BJ (cell line): ENCODE measurements around the gene STXBP1. TPM values are rescaled to one million over a fixed set of nuclear protein-coding genes. Genes with fewer than 3 reads are reported as not detected.

Experiments
- CTCF ChIA-PET: fragments of 350-600 bp; formaldehyde crosslinking; extraction: SDS; loops from one replicate; lab custom pipeline; 2021; ENCODE audit warnings: antibody characterized with exemption, inconsistent platforms; lab: Yijun Ruan, JAX
- POLR2A ChIA-PET: fragments of 300-600 bp; sonication (Branson Sonifier 250); formaldehyde crosslinking; extraction: SDS; loops from one replicate; lab custom pipeline; 2021; ENCODE audit warnings: antibody characterized with exemption; lab: Charles Lee
- DNase-seq: peaks from one replicate; pipeline ENCODE4 v3.0.0-alpha.2; 2011; ENCODE audit warnings: low read depth
- H3K27me3 ChIP-seq: 2 replicates; pipeline ENCODE4 v1.6.0; 2011; ENCODE audit warnings: low read length; ENCODE audit not compliant: control insufficient read depth, insufficient read depth
- H3K36me3 ChIP-seq: 2 replicates; pipeline ENCODE4 v1.5.1; 2011; ENCODE audit warnings: low read length; ENCODE audit not compliant: control insufficient read depth, insufficient read depth
- H3K4me3 ChIP-seq: 2 replicates; pipeline ENCODE4 v1.5.1; 2011; ENCODE audit warnings: low read depth, mild to moderate bottlenecking, control low read depth, low read length
- polyA plus RNA-seq: library from polyadenylated mRNA; depleted of rRNA; stranded (reverse); fragments of >200 nt; gene quantifications from 2 replicates; pipeline ENCODE4 v1.2.3, GENCODE V29; 2011
- TF ChIP-seq, protein P1 (sequence below): IDR thresholded peaks from 2 replicates; pipeline ENCODE4 v1.5.1; 2011; ENCODE audit warnings: low read depth, mild to moderate bottlenecking, control low read depth, inconsistent platforms, low read length, moderate library complexity; ENCODE audit not compliant: insufficient read depth

The STXBP1 gene
- polyA plus RNA-seq, 1 experiment, result 18.1 TPM

DNA sequence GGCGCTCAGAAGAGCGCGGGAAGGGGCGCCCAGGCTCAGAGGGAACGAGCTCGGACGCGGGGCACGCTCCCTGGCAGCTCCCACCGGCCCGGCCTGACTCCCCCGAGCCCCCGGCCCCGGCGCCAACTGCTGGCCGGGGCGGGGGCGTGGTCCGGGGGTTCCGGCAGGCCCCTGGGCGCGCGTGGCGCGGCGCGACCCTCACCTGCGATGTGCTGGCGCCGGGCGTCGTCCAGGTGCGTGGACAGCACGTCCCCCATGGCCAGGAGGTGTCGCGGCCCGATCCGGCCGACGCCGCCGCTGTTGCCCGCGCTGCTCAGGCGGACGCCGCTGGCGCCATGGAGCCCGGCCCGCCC lies 43.5 kb upstream of the STXBP1 start:
- no peak for DNase-seq
- H3K27me3 ChIP-seq, result no peaks in the 10 kb centered on the region
- CTCF ChIA-PET, result interaction anchor here (1.5 to 3.0 kb wide), 2 partner anchors 18 to 43 kb away, joined by 4 to 10 read pairs; no protein-coding TSS in a partner anchor
- peak overlapping the region; percentile 97 for H3K4me3 ChIP-seq
- TF ChIP-seq, protein P1, sequence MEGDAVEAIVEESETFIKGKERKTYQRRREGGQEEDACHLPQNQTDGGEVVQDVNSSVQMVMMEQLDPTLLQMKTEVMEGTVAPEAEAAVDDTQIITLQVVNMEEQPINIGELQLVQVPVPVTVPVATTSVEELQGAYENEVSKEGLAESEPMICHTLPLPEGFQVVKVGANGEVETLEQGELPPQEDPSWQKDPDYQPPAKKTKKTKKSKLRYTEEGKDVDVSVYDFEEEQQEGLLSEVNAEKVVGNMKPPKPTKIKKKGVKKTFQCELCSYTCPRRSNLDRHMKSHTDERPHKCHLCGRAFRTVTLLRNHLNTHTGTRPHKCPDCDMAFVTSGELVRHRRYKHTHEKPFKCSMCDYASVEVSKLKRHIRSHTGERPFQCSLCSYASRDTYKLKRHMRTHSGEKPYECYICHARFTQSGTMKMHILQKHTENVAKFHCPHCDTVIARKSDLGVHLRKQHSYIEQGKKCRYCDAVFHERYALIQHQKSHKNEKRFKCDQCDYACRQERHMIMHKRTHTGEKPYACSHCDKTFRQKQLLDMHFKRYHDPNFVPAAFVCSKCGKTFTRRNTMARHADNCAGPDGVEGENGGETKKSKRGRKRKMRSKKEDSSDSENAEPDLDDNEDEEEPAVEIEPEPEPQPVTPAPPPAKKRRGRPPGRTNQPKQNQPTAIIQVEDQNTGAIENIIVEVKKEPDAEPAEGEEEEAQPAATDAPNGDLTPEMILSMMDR, result no peak
- peaks cover 1% of the 10 kb centered on the region; the same call in 1 of the 2 replicates for H3K36me3 ChIP-seq
- POLR2A ChIA-PET, result no interaction called here

DNA sequence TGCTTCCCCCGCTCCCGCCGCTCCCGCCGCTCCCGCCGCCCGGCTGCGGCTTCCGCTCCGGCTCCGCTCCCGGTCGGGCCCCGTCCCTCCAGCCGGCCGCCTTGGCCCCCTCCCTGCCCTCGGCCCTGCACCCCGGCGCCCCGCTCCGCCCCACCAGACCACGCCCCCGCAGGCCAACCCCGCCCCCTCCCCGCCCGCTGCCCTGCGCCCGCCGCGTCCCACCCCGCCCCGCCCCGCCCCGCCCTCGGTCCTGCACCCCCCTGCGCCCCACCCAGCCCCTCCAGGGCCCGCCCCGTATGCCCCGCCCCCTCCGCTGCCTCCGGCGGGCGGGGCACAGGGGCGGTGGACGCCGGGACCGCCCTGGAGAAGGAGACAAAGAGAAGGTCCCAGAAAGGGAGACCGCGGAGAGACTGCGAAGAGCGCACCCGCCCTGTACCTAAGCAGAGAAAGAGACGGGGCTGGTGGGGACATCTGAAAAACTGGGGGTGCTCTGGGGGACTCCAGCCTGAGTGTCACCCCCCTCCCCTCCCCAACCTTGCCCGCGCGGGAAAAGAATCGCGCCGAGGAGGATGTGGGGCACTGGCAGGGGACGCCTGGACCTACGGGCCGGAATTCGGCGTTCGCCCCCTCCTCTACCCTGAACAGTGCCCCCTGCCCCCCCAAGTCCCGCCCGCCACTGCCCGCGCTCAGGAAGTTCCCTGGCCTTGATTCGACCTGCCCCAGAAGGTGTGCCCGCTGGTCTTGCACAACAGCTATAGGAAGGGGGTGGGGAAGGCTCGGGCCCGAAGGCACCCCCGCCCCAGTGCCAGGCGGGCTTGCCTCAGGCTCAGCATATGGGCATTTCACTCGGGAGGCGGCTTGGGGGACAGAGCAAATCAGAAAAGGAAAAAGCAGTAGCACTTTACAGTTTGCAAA lies 42.8 kb upstream of the STXBP1 start:
- TF ChIP-seq, protein P1, result no peak
- CTCF ChIA-PET, result interaction anchor here (1.2 to 1.5 kb wide), 3 partner anchors 10 to 43 kb away, joined by 3 to 4 read pairs (median 3); no protein-coding TSS in a partner anchor
- H3K36me3 ChIP-seq, result peaks cover 1% of the 10 kb centered on the region; the same call in 1 of the 2 replicates
- no peaks in the 10 kb centered on the region for H3K27me3 ChIP-seq
- no peak for DNase-seq
- H3K4me3 ChIP-seq, result peak overlapping the region; percentile 97
- POLR2A ChIA-PET, result no interaction called here

DNA sequence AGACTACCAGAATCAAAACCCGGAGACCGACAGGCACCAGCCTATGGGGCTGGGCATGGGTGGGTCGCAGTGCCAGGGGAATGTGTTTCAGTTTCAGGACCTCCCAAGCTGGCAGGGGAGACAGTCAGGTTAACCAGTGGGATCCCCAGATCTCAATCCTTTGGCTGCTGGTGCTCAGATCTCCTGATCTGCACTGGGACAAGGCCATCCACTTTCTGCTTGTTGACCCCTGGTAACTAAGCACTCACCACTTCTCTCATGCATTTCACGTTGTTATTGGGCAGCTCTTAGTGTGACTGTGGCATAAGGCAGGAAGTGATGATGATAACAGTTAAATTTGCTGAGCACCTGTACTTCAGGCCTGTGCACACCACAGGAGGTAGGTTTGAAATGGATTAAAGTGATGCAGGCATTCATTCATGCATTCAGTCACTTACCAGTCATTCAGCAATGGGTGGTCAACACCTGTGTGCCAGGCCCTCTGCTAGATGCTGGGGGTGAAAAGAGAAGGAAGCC lies 42.1 kb upstream of the STXBP1 start:
- no peak for DNase-seq
- Histone ChIP-seq H3K27me3 (no peaks in the 10 kb centered on the region), H3K36me3 (peaks cover 1% of the 10 kb centered on the region; the same call in 1 of the 2 replicates), H3K4me3 (no peak overlapping the region; the same call in 1 of the 2 replicates)
- POLR2A ChIA-PET, result no interaction called here
- CTCF ChIA-PET, result interaction anchor here (1.0 to 1.3 kb wide), 3 partner anchors 9 to 44 kb away, joined by 3 to 5 read pairs (median 3); no protein-coding TSS in a partner anchor
- TF ChIP-seq, protein P1, result no peak

DNA sequence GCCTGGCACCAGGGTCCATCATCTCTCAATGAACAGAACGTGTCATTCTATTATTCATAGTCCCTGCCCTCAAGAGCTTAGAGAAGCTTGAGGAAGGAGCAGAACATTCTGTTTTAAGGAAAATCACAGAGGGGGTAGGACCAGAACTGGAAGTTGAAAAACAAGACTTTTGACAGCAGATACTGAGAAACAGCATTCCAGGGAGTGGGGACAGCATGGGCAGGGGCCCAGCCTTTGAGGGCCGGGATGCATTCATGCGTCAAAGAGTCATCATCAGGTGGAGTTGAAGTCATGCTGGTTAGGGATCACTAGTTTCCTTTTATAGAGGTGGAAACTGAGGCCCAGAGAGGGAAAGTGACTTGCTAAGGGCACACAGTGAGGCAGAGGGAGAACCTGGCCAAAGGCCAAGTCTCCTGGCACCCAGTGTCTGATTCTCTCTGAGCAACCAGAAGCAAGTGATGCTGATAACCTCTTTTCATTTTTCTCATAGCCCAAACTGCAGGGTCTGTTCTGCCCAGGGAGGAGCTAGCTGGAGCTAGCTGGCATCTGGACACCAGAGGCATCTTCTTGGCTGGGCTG lies 41.5 kb upstream of the STXBP1 start:
- POLR2A ChIA-PET, result no interaction called here
- CTCF ChIA-PET, result interaction anchor here (0.6 to 1.3 kb wide), 4 partner anchors 8 to 45 kb away, joined by 3 to 5 read pairs (median 3); no protein-coding TSS in a partner anchor

More for the DNA sequence above, 41.5 kb upstream of the STXBP1 start:
- Histone ChIP-seq H3K4me3 (no peak overlapping the region), H3K36me3 (peaks cover 1% of the 10 kb centered on the region; the same call in 1 of the 2 replicates), H3K27me3 (no peaks in the 10 kb centered on the region)
- TF ChIP-seq, protein P1, result no peak
- DNase-seq, result no peak
